GM21381 (cell line): ENCODE results near the gene PAM.

Source experiments
- ATAC-seq: cut with Tn5 transposase; IDR thresholded peaks from one replicate; pipeline ENCODE4 v1.9.1; 2021; ENCODE audit warnings: mild to moderate bottlenecking, moderate library complexity; ENCODE audit not compliant: unreplicated experiment

The PAM gene

GRCh38 chr5:102754767-102755431 is at the start of gene PAM:
TSS of gene PAM (plus strand) at chr5:102755305. CDS start at chr5:102866196, 110,891 bp downstream.
- peak; percentile 81 for ATAC-seq

- no peak for ATAC-seq
Observed at GRCh38 chr5:102711525-102712385, 43.4 kb upstream of the PAM start.

GRCh38 chr5:102713278-102713677 is 41.8 kb upstream of the PAM start:
- ATAC-seq, result no peak

- peak; percentile 53 for ATAC-seq
Observed at GRCh38 chr5:102713682-102714231, 41.3 kb upstream of the PAM start.

DNA sequence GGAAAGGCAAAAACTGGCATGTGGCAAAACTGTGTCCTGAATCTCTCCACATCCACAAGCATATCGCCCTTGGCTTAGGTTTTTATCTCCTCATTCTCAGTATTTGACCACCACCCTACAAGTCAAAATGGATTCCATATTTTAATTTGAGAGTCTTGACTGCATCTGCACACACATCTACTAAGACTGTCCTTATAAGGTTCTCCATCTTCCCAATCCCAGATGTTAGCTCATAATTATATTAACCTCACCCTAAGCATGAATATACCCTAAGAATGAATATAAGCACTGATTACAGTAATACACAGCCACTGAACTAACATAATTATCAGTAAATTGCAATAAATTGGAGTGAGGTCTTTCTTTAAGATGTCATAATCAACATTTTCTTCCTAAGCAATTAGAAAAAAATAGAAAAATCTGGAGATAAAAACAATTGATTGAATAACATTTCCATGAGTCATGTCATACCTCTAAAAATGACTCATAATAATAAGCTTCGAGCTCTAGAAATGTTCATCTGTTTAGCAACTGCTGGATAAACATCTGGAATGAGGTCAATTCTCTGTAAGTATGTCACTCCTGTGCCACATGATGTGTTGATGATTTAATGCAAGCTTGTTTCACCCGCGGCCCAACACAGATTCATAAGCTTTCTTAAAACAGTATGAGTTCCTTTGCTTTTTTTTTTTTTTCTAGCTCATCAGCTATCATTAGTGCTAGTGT is 39.9 kb upstream of the PAM start:
- ATAC-seq, result no peak

DNA sequence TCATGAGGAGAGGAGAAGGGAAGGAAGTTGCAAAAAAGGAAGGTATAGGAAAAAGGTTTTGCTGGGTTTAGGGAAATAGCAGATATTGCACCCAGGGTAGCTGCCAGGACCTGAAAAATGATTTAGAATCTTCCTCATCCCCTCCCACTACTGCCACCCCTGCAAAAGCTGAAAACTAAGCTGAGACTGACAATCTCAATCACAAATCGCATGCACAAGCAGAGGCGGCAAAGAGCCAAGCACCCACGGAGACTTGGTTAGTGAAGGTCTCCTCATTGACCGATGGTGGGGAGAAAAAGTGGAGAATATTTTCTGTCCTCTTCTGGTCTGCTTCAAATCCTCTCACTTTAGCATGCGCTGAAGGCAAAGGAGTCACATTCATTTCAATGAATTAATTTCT is 39.1 kb upstream of the PAM start:
- no peak for ATAC-seq

DNA sequence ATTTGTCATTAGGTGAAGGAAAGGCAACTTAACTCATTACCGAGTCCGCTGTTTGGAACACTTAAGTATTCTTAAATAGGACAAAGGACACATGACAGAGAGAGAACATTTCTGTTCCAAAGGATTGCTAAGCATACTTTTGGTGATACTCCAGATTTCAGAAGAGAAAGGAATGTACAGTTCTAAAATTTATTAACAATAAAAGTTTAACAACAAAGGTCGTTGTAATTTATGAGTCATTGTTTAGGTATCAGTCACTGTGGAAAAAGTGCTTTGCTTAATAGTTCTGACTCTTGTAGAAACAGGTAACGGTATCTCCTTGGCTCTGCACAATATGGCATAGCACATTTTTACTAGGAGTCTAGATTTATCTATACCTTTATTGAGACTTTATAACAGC is 36.3 kb upstream of the PAM start:
- ATAC-seq, result no peak

DNA sequence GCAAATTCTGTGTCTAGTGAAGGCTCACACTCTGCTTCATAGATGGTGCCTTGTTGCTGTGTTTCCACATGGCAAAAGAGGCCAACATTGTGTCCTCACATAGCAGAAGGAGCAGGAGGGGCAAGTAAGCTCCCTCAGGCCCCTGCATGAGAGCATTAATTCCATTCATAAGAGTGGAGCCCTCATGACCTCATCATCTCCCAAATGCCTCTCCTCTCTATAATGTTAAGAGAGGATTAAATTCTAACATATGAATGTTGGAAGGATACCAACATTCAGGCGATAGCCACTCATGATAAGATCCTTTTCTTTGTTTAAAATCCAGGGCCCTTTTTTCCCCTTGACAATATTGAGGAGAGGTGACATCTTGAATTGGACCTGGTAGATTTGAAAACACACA is 35.2 kb upstream of the PAM start:
- ATAC-seq, result no peak

- no peak for ATAC-seq
Observed at GRCh38 chr5:102720969-102721368, 34.1 kb upstream of the PAM start.

DNA sequence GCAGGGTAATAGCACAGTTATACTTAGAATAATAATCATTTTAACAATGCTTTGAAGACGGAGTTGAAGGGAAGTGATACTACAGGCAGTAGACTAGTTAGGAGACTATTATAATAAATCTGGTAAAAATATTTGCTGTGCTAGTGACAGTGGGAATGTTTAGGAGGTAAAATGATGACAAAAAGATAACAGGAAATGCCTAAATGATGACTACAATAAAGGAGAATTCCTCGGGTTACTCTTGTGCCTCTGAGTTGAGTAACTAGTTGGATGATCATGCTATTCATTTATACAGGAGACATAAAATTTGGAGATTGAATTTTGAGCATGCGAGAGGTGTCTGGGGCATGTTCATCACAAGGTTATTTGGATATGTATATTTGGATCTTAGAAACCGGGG is 32.2 kb upstream of the PAM start:
- no peak for ATAC-seq

GRCh38 chr5:102731693-102732092 is 23.4 kb upstream of the PAM start:
- no peak for ATAC-seq

DNA sequence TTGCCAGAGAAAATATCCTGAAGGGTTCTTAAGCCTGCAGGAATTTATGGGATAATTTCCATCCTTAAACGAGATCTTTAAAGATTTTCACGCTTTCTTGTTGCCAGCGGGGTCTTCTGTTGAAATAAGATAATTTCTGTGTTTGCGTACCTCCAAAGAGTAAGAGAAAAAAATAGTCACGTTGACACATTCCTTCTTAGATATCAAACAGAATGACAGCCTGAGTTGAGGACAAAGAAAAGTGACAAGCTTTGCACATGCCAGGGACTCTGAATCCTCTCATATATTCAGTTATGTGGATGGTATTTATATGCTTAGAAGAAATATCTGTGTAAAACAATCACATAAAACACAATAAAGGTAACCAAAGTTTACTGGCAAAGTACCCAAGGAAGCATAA is 21.6 kb upstream of the PAM start:
- no peak for ATAC-seq

DNA sequence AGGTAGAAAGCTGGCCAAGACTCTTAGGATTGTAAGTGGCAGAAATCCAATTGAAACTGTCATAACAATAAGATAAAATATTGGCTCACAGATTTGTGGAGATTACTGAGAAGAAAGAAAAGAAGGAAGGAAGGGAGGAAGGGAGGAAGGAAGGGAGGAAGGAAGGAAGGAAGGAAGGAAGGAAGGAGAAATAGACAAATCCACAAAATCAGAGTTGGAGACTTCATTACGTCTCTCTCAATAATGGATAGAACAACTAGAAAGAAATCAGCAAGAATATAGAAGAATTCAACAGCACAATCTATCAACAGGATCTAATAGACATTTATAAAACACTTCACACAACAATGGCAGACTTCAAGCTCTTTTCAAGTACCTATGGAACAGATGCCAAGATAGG is 17.9 kb upstream of the PAM start:
- no peak for ATAC-seq

DNA sequence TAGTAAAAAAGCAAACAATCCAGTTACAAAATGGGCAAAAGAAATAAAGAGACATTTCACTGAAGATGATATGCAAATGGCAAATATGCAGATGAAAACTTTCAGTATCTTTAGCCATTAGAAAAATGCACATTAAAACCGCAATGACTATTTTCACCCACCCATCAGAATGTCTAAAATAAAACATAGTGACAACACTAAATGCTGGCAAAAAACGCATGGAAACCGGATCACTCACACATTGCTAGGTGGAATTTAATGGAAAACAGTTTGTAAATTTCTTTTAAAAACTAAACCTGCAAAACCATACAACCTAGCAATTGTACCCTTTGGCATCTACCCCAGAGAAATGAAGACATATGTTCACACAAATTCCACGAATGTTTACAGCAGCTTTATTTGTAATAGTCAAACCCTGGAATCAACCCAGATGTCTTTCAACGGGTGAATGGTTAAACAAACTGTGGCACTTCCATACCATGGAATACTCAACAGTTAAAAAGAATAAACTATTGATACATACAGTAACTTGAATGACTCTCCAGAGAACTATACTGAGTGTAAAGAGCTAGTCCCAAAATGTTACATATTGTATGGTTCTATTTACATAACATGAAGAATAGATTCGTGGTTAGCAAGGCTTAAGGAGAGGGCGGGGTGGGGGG is 17.2 kb upstream of the PAM start:
- no peak for ATAC-seq

DNA sequence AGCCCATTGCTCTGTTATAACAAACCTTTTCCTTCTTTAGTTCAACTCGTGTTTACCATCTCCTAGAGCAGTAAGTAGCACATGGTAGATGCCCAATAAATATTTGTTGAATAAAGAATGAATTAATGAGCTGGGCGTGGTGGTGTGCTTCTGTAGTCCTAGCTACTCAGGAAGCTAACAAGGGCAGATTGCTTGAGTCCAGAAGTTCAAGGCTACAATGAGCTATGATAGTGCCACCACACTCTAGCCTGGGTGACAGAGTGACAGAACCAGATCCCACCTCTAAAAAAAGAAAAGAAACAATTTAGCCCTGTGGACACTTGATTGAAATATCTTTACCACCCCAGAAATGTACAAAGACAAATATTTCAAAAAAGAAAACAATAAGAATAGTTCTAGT is 14.6 kb upstream of the PAM start:
- no peak for ATAC-seq

DNA sequence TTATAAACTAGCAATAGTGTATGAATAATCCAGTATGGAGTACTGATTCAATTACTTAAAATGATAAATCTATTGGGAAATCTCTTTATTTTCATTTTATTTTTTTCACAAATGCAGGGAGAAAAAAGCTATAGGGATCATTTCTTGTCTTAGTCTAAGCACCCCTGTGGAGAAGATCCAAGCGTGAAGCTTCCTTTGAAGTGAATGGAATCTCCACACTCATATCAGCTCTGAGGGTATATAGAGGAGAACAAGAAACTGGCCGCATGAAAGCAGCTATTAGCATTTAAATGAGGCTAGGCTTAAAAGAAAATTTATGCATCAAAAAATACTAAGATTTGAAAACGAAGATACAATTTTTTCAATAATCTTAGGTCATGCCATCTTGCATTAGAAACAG is 12.9 kb upstream of the PAM start:
- ATAC-seq, result no peak

DNA sequence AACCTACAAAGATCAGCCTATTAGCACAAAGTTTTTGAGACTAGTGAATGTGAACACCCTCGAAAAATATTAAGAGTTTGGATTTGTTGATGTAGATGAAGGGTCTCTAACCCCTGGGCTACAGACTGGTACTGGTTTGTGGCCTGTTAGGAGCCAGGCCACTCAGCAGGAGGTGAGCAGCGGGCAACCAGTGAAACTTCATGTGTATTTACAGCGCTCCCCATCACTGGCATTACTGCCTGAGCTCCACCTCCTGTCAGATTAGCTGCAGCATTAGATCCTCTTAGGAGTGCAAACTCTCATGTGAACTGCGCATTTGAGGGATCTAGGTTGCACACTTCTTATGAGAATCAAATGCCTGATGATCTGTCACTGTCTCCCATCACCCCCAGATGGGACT is 11.2 kb upstream of the PAM start:
- no peak for ATAC-seq

DNA sequence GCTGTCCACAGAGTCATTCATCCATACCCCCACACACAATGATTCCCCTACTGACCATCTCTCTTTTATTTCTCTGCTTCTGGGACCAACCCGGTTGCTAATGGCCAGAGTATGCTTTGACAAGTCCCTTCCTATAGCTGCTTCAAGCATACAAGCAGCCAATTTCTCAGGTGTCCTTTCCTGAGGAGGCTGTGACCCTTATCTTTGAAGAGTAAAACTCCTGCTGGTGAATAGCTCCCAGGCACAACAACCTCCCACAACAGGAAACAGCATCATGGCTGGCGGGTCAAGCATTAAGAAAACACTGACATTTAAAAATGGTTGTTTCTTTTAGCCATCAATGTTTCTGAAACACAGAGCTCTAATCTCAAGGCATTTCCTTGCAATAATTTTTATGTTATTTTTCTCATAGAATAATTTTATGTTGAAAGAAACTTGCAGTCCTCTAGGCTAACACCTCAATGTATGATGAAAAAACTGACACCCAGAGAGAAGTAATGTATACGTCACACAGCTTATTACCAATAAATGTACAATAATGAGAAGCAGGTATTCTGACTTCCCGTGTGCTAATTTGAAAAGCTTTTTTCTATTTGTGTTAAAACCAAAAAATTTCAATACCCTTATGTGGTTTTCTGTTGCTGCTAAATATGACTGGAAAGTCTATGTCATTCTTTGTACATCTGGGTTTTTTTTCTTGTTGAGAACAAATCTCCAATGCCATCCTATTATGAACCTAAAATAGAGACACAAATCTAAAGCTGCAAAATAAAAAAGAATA is 7.5 kb upstream of the PAM start:
- ATAC-seq, result no peak

DNA sequence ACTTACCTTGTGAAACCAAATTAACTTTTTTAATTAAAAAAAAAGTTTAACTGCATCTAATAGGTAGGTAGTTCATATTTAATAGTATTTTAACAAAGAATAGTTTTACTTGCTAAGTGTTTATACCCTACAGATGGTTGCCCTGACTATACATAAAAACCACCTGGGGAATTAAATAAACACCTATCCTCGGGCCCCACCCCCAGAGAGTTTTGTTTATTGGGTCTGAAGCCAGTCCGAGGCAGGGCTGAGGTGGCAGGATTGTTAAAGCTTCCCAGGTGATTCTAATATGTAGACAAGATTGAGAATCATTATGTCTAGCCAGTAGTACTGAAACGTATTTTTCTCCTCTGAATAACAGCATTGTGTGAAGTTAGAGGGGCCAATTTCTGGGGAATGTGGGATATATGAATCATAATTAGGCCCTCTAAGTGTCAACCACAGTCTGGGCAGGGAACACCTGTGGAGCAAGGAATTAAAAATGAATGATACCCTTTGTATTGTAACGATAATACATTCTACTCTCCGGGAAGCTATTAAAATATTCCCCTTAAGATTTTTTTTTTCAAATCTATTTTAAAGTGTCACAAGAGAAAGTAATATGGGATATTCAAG is 5.6 kb upstream of the PAM start:
- no peak for ATAC-seq
